ENCODE data around the gene FBXO17.
"Not testable (repeated sequence)": the region's sequence is repeated elsewhere in the genome, so short reads cannot be mapped to it uniquely, and the experiment has no call there.

Gene FBXO17

DNA sequence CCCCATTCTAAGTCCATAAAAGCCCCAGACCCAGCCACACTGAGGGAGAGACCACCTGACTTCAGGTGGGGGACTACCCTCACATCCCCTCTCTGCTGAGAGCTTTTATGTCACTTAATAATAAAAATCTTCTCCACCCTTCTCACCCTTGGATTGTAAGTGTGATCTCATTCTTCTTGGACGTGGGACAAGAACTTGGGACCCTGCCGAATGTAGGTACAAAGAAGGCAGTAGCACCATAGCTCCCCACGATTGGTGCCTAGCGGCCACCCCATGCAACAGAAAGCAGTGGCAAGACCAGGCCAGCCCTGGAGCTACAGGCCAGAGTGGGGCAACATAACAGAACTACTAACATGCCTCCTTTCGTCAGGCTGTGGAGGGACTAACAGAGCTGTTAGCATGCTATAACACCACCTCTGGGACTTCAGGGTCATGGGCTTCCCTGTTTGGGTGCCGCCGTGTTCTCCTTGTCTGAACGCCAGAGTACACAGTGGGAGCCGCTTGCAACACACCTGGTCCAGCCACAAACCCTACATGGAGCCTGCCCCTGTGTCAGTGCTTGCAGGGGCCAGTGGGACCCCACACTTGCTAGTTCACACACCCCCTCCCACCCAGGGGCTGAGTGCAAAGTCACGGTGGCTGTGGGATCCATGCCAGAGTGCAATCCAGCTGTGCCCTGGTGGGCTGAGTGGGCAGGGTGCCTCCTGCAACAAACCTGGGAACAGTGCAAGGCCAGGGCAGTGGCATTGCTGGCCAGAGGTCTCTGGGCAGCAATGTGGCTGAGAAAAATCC is 5.2 kb upstream of the FBXO17 start:
- DNase-seq (ENCODE audit: low read depth in 2 of 2): no peak

DNA sequence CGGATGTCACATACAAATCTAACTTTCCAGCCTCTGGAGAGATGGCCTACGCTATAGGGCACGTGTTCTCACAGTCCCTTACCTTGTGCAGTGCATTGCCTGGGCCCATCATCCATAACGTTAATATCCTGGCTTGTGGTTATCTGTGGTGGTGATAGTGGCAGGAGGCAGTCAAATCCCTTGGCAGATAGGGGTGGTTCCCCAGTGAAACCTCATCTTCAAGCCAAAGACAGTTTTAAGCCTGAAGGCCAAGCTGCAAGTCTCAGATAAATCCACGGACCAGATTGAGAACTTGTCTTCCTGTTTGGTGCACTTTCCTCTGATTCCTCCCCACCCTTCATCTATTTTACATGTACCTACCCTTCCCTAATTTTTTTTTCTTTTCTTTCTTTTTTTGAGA is 4.3 kb upstream of the FBXO17 start:
- DNase-seq (ENCODE audit: low read depth in 2 of 2): no peak

DNA sequence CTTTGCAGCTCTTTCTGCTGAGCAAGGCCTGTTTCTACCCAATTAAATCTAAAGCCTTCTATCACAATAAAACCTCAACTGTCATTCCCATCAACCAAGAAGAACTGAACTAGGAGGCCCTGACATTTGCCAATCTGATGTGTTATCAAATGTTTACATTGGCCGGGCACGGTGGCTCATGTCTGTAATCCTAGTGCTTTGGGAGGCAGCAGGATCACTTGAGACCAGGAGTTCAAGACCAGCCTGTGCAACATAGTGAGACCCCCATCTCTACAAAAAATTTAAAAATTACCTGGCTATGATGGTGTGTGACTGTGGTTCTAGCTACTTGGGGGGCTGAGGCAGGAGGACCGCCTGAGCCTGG is 2.8 kb upstream of the FBXO17 start:
- no peak for DNase-seq (ENCODE audit: low read depth in 2 of 2)

DNA sequence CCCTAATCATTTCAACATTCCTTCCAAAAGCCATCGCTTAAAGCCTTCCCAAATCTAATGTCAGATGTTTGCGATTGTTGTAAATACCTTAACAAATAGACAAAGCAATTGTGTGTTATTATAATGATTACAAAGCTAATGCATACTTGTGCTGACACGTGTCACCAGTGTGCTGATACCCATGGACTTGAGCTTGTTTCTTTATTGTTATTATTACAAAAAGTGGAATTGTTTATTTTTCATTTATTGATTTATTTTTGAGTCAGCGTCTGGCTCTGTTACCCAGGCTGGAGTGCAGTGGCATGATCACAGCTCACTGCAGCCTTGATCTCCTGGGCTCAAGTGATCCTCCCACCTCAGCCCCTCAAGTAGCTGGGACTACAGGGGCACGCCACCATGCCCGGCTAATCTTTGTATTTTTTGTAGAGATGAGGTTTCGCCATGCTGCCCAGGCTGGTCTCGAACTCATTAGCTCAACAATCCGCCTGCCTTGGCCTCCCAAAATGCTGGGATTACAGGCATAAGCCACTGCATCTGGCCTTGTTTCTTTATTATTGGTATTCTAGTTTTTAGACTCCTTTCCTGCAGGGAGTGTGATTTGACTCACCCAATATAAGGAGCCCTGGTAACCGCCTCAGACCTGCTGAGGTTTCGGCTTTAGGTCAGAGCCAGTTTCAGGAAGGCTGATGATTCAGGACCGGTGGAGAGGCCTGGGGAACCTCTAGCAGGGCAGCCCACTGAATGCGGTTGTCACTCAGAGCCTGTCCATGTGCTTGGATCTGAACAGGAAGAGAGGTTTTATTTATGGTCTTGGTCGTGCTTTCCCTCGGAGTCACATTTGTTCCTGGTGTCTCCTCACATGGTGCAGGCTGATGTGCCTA is 2.1 kb upstream of the FBXO17 start:
- DNase-seq (ENCODE audit: low read depth in 2 of 2): no peak

DNA sequence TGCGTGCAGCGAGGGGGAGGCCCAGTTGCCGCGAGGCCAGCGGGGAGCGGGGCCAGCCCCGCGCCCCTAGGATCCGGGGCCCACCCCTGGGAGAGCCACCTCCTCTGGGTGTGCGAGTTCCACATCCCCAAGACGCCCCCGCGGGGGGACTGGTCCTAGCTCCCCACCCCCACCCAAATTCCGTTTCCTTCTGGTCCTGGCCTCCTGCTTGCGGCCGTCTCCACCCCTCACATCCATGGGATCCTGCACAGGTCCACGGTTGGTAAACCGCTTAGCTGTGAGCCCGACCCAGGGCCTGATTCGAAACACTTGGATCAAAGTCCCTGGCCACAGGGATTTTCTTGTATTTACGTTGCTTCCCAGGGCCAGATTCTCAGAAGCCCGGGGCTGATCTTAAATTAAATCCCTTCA is 324 bp upstream of the FBXO17 start:
- DNase-seq (ENCODE audit: low read depth in 2 of 2): no peak

DNA sequence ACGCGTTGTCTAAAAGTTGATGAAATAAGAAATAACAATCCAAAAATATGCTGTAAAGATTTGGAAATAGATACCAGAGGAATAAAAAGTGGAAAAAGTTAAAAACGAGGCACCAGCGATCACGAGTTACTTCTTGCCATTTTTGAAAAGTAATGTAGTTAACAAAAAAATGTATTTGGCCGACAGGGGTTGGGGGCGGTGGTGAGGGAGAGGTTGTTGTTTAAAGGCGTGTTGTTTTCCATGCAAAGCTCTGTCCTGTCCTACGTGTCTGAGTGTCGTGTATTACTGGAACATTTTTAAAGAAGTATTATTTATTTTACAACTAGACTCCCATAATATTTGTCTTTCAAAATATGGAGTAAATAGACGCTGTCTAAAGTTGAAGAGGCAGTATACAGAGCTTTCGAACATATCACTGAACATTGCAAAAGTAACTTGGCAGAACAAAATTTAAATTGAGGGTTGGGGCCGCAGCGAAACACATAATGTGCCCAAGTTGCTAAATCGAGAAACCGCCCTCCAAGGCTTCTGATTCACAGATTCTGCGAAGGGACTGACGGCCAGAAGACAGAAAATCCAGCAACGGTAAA is 823 bp downstream of the FBXO17 start:
- no peak for DNase-seq (ENCODE audit: low read depth in 2 of 2)

DNA sequence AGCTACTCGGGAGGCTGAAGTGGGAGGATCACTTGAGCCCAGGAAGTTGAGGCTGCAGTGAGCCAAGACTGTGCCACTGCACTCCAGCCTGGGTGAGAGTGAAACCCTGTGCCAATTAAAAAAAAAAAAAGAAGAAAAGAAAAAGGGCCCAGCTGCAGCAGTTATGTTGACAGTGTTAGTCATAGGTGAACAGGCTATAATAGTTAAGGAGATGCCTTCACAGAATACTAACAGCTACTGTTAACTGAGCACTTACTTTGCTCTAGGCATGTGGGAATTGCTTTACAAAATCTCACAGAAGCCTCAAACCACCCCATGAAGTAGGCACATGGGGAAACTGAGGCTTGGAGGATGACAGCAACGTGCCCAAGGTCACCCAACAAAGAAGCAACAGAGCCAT is 3.9 kb downstream of the FBXO17 start:
- DNase-seq (ENCODE audit: low read depth in 2 of 2): no peak

DNA sequence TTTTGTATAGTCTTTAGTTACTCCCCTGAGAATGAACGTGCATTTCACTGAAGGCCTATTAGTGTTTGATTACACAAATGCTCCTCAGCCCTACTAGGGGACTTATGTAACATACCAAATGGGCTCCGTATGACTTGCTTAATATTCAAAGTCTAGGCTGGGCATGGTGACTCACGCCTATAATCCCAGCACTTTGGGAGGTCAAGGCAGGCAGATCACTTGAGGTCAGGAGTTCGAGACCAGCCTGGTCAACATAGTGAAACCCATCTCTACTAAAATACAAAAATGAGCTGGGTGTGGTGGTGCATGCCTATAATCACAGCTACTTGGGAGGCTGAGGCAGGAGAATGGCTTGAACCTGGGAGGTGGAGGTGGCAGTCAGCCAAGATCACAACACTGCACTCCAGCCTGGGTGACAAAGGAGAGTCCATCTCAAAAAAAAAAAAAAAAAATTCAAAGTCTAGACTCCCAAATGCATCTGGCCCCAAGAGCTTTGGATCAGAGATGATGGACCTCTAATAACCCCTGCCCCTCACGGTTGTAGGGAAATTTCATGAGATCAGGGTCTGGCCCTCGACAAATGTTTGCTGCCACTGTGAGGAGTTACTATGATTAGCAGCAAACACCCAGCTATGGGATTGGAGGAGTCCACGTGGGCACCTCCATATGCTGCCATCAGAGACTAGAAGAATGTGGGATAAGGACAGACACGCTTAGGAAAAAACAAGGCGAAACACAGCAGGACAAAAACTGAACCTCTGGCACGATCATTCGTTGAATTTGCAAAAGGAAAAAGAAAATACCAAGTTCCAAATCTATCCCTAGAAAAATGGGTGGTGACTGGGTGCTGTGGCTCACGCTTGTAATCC is 4.6 kb downstream of the FBXO17 start:
- no peak for DNase-seq (ENCODE audit: low read depth in 2 of 2)

DNA sequence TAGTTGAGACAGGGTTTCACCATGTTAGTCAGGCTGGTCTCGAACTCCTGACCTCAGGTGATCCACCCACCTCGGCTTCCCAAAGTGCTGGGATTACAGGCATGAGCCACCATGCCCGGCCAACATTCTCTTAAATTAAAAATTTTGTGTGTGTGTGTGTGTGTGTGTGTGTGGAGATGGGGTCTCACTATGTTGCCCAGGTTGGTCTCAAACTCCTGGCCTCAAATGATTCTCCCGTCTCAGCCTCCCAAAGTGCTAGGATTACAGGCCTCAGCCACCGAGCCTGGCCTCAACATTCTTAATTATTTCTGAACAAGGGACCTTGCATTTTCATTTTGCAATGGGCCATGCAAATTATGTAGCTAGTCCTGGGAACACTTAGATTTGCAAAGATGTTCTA is 9.4 kb downstream of the FBXO17 start:
- DNase-seq (ENCODE audit: low read depth in 2 of 2): not testable (repeated sequence)

DNA sequence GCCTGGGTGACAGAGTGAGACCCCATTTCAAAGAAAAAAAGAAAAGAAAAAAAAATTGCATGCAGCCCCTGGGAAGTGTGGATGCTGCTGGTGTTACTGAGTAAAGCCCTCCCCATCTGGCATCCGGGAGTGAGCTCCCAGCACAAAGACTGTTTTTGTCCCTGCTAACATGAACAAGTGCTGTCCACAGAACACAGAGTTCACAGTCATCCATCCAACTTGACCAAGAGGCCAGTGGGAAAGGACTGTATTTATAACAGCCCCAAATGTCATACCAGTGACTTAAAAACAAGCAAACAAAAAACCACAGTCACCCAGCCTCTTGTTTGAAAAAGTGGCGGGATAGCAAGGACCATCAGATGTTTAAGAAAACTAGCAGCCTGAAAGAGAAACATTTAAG is 10.8 kb downstream of the FBXO17 start:
- no peak for DNase-seq (ENCODE audit: low read depth in 2 of 2)

DNA sequence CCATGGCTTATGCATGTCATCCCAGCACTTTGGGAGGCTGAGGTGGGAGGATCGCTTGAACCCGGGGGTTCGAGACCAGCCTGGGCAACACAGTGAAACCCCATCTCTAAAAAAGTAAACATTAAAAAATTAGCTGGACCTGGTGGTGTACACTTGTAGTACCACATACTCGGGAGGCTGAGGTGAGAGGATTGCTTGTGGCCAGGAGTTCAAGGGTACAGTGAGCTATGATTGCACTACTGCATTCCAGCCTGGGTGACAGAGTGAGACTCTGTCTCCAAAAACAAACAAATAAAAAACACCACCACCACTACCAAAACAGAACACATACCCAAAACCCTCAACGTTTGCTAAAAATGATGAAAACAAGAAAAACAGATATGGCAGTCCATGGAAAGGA is 15.9 kb downstream of the FBXO17 start:
- no peak for DNase-seq (ENCODE audit: low read depth in 2 of 2)

DNA sequence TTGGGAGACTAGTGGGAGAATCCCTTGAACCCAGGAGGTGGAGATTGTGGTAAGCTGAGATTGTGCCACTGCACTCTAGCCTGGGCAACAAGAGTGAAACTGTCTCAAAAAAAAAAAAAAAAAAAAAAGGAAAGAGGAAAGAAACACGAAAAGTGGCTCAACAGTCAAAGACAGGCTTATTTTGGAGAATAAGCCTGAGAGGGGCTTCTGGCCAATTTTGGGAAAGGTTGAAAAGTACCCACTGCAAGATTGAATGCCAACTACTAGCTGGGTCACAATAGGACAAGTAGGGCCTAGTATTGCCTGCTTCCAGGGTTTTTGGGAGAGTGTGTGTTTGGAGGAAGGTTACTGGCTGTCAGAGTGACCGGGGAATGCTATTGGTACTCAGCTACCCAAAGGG is 17.2 kb downstream of the FBXO17 start:
- no peak for DNase-seq (ENCODE audit: low read depth in 2 of 2)

DNA sequence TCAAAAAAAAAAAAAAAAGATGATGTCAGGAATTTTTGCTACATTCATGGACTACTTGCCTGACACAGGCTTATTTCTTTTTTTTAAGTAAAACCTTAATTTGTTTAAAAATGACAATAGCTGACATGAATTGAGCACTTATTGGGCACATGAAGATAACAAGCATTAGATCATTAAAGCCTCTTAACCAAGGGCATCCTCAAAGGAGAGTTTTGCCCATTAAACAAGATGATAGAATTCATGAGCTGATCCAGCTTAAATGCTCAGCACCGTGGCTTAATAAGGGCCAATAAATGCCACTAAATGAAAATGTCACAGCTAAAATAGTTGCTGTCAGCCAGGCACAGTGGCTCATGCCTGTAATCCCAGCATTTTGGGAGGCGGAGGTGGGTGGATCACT is 19.3 kb downstream of the FBXO17 start:
- no peak for DNase-seq (ENCODE audit: low read depth in 2 of 2)

DNA sequence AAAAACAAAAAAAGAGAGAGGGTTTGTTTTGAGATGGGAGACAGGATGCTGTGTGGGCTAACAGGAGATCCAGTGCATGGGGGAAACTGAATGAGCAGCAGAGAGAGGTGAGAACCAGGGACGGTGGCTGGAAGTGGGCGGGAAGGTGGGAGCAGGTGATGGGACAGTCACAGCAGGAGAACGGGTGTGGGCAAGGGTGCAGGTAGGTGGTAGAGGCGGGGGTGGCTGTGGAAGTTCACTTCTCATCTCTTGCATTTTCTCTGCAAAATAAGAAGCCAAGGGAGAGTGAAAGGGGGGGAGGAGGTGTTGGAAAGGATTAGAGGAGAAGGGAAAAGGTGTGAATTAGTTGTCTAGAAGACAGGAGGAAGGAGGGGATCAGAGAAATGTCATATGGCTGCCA is 21.9 kb downstream of the FBXO17 start:
- no peak for DNase-seq (ENCODE audit: low read depth in 2 of 2)

DNA sequence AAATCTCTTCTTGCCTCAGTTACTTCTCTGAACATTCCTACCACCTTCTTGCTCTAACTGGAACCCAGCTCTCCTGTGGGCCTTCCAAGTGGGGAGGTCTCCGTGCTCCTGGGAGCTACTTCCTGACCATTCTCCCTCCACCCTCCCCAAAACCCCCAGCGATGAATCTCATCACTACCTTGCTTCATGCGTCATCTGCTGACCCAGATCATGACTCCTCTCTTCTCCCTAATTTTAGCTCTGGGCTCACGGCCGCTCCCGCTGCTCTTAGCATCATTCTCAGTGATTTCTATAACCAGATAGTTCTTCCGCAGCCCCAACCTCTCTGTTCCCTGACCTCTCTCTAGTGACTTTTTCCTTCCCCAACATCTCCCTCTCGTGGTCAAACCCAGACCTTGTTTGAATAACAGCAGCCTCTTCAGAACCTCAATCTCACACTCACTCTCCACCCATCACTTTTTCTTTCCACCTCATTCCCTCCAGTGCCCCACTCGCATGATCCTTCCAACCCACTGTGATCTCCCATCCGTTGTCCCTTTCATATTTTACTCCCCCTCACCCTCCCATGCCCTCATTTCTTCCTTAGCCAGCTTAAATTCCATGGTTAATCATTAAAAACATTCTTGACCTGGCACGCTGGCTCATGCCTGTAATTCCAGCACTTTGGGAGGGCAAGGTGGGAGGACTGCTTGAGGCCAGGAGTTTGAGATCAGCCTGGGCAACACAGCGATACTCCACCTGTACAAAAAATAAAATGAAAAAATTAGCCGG is 23.0 kb downstream of the FBXO17 start:
- DNase-seq (ENCODE audit: low read depth in 2 of 2): no peak

DNA sequence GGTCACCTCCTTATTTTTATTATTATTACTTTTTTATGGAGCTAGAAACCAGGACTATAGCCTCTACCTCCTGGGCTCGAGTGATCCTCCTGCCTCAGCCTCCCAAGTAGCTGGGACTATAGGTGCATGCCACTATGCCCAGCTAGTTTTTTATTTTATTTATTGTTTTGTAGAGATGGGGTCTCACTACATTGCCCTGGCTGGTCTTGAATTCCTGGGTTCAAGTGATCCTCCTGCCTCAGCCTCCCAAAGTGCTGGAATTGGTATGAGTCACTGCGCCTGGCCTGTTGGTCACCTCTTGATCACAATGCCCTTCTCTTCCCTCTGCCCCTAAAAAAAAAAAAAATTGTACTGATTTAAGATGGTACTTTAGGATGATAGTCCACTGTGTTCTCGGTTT is 24.4 kb downstream of the FBXO17 start:
- DNase-seq (ENCODE audit: low read depth in 2 of 2): no peak

DNA sequence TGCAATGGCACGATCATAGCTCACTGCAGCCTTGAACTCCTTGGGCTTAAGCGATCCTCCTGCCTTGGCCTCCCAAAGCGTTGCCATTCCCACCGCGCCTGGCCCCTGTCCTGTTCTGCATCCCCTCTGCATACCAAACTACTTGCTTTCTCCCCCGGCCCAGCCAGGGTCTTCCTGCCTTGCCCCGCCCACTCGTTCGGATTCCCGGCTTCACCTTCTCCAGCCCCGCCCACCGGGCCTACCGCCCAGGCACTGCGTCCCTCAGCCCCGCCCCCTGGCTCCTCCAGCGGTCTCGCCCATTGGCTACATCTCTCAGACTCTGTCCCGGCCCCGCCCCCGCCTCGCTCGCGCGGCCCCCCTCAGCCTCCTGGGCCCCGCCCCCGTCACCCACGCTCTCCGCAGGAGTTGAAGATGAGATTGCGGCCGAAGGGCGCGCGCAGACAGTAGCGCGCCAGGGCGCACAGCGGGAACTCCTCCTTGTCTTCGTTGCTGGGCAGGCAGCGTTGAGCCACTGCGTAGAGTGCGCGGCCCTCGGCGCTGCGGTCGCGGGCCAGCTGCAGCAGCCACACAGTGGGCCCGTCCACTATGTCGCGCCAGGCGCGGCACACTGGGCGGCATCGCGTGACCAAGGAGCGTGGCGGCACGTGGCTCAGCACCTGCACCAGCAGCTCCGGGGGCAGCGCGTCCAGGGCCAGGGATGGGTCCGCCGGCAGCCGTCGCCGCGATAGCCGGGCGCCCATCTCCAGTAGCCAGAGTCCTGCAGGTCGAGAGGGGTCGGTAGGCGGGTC is 25.8 kb downstream of the FBXO17 start:
- peak; percentile 65 to 79 for DNase-seq (ENCODE audit: low read depth in 2 of 2)

DNA sequence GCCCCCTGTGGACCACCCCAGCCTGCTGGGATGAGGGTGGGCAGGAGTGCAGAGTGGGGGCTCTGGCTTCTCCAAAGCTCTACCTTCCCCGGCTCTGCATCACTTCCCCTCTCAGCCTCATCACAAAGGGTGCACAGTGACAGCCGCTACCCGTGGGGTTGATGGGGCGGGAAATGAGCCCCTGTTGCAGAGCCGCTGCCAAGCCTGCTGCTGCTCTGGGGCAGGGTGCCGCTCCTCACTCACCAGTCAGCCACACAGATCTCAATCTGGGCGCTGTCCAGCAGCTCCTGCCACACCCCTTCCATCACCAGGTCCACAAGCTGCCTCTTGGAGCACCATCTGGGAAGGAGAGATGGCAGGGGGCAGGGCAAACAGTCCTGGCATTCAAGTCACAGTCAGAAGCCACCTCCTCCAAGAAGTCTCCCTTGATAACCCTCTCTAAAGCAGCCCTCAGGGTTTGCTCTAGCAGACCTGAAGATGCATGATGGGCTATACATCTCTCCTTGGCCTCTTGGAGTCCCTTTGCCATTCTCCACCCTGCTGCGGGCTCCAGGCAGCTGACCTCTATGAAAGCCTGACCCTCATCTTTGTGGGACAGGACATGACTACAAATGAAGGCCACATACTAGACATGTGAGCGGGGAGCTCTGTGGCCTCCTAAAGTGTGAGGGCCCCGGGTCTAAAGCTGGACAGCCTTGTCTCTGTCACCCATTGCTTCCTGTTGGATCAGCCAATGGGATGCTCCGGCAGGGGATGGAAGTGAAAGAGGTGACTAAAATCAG is 29.1 kb downstream of the FBXO17 start:
- DNase-seq (ENCODE audit: low read depth in 2 of 2): no peak

DNA sequence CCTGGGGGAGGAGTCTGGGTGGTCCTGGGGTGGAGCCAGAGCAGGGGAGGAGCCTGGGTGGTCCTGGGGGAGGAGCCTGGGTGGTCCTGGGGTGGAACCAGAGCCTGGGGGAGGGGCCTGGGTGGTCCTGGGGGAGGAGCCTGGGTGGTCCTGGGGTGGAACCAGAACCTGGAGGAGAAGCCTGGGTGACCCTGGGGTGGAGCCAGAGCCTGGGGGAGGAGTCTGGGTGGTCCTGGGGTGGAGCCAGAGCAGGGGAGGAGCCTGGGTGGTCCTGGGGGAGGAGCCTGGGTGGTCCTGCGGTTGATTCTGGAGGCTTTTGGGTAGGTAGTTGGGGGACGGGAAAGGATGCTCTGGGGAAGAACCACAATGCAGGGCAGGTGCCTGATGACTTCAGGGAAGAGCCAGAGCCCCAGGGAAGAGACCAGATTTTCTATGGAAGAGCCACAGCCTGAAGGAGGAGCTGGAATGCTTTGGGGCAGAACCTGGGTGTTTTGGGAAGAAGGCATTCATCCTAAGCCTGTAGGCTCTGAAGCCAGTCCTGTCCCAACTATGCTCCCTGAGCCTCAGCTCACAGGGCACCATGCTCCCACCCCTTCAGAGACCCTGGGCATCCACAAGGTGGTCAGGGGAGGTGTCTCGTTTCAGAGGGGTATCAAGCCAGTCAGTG is 29.8 kb downstream of the FBXO17 start:
- DNase-seq (ENCODE audit: low read depth in 2 of 2): no peak
